B cell (primary cell): ENCODE data around the gene PITPNM2. TPM values are rescaled to one million over a fixed set of nuclear protein-coding genes. Genes with fewer than 3 reads are reported as not detected.

Source experiments
- ATAC-seq: fragments of 200-7000 bp; cut with Tn5 transposase; one replicate; pipeline ENCODE4 v1.10.0; 2021; ENCODE audit warnings: low read depth, mild to moderate bottlenecking, moderate number of reproducible peaks, moderate library complexity
- CTCF ChIA-PET: fragments of 350-600 bp; sonication (Branson Sonifier 250); formaldehyde crosslinking; loops from one replicate; lab custom pipeline; 2021; ENCODE audit warnings: antibody characterized with exemption, inconsistent platforms; lab: Charles Lee
- POLR2A ChIA-PET: fragments of 350-600 bp; sonication (Branson Sonifier 250); formaldehyde crosslinking; loops from one replicate; lab custom pipeline; 2021; ENCODE audit warnings: antibody characterized with exemption; lab: Charles Lee
- DNase-seq: peaks from one replicate; pipeline ENCODE4 v3.0.0; 2013
- H2AFZ ChIP-seq: 2 replicates; pipeline ENCODE4 v1.6.1; 2012; ENCODE audit warnings: mild to moderate bottlenecking, low read depth, low read length; ENCODE audit not compliant: insufficient read depth, poor library complexity, severe bottlenecking
- H3K27ac ChIP-seq, 2 donors: 1 replicate in 1 of 2; 2 replicates in 1 of 2; pipeline ENCODE4 v1.5.1; 2012 to 2013; ENCODE audit warnings: low read length in 2 of 2, mild to moderate bottlenecking in 2 of 2, moderate library complexity in 1 of 2
- H3K27me3 ChIP-seq, 4 experiments: fragments of 200-600 bp in 1 of 4; sonication (generic) in 1 of 4; replicated peaks in 1 of 4; 1 replicate in 2 of 4; 2 replicates in 2 of 4; pipeline versions ENCODE4 v1.6.1 to v1.7.0; 2013 to 2016; ENCODE audit warnings: low read length in 3 of 4, mild to moderate bottlenecking in 2 of 4, mixed read lengths in 1 of 4, moderate library complexity in 1 of 4; ENCODE audit not compliant: insufficient read depth in 4 of 4, control insufficient read depth in 3 of 4; ENCODE audit errors: control extremely low read depth in 1 of 4
- H3K36me3 ChIP-seq, 2 experiments: replicated peaks in 1 of 2; 1 replicate in 1 of 2; 2 replicates in 1 of 2; pipeline versions ENCODE4 v1.6.1 to v1.7.1; 2013; ENCODE audit warnings: low read length in 1 of 2; ENCODE audit not compliant: insufficient read depth in 2 of 2, control insufficient read depth in 1 of 2; ENCODE audit errors: control extremely low read depth in 1 of 2, extremely low read depth in 1 of 2
- H3K4me1 ChIP-seq, 2 donors: fragments of 200-600 bp in 1 of 2; sonication (generic) in 1 of 2; 1 replicate in 1 of 2; 2 replicates in 1 of 2; pipeline versions ENCODE4 v1.5.1 to v1.6.1; 2013 to 2017; ENCODE audit warnings: low read length in 2 of 2; ENCODE audit not compliant: control insufficient read depth in 2 of 2, insufficient read depth in 2 of 2
- H3K4me2 ChIP-seq: replicated peaks from 2 replicates; pipeline ENCODE3; 2012; ENCODE audit warnings: mild to moderate bottlenecking, low read depth, low read length; ENCODE audit not compliant: poor library complexity, severe bottlenecking
- H3K4me3 ChIP-seq, 5 experiments: fragments of 200-600 bp in 1 of 5; sonication (generic) in 1 of 5; 1 replicate in 3 of 5; 2 replicates in 2 of 5; pipeline versions ENCODE4 v1.5.1 to v1.7.0; 2011 to 2016; ENCODE audit warnings: low read length in 4 of 5, mild to moderate bottlenecking in 4 of 5, low read depth in 2 of 5, control low read depth in 1 of 5, moderate library complexity in 1 of 5; ENCODE audit not compliant: insufficient read depth in 1 of 5; ENCODE audit errors: control extremely low read depth in 1 of 5, extremely low read depth in 1 of 5
- H3K79me2 ChIP-seq: fragments of 200-600 bp; sonication (generic); one replicate; pipeline ENCODE4 v1.6.0; 2016; ENCODE audit warnings: low read length; ENCODE audit not compliant: control insufficient read depth, insufficient read depth
- H3K9ac ChIP-seq: fragments of 200-600 bp; sonication (generic); 2 replicates; pipeline ENCODE4 v1.6.1; 2017; ENCODE audit warnings: mild to moderate bottlenecking, low read length, moderate library complexity
- H3K9me3 ChIP-seq, 3 donors: one replicate each; pipeline versions ENCODE4 v1.6.1 to v1.7.1; 2013; ENCODE audit warnings: low read length in 2 of 3; ENCODE audit not compliant: control insufficient read depth in 2 of 3, insufficient read depth in 1 of 3; ENCODE audit errors: control extremely low read depth in 1 of 3
- H4K20me1 ChIP-seq: 2 replicates; pipeline ENCODE4 v1.6.0; 2012; ENCODE audit warnings: mild to moderate bottlenecking, low read length; ENCODE audit not compliant: insufficient read depth, control insufficient read depth, poor library complexity, severe bottlenecking
- H3K27ac Mint-ChIP-seq: one replicate; pipeline ENCODE4 v1.8.0; 2021; ENCODE audit warnings: mixed read lengths
- H3K27me3 Mint-ChIP-seq: one replicate; pipeline ENCODE4 v1.8.0; 2021; ENCODE audit warnings: mixed read lengths
- H3K4me1 Mint-ChIP-seq: one replicate; pipeline ENCODE4 v1.8.0; 2021; ENCODE audit warnings: mixed read lengths
- H3K4me3 Mint-ChIP-seq: one replicate; pipeline ENCODE4 v1.8.0; 2021; ENCODE audit warnings: mixed read lengths
- H3K9me3 Mint-ChIP-seq: one replicate; pipeline ENCODE4 v1.8.0; 2022; ENCODE audit warnings: mixed read lengths; ENCODE audit not compliant: insufficient read depth
- CTCF ChIP-seq: fragments of 200-600 bp; IDR thresholded peaks from one replicate; pipeline ENCODE4 v1.8.0; 2022; ENCODE audit warnings: antibody characterized with exemption, mild to moderate bottlenecking
- EZH2 ChIP-seq: IDR thresholded peaks from 2 replicates; pipeline ENCODE4 v1.6.1; 2012; ENCODE audit warnings: borderline replicate concordance, low read depth, mild to moderate bottlenecking, moderate library complexity, low read length; ENCODE audit not compliant: insufficient read depth, poor library complexity, severe bottlenecking
- WGBS: methylation state at CpG from one replicate; pipeline ENCODE4 v1.1.5; 2013; ENCODE audit warnings: missing lambda C conversion rate; ENCODE audit not compliant: insufficient coverage; 5-methylcytosine and 5-hydroxymethylcytosine counted together
- intact Hi-C: fragments of 100-400 bp; cut with micrococcal nuclease; formaldehyde crosslinking; loops from one replicate; pipeline ENCODE4 v1.10.0; 2022
- polyA plus RNA-seq: library from polyadenylated mRNA; depleted of rRNA; stranded (reverse); fragments of >200 nt; gene quantifications from 2 replicates; pipeline ENCODE4 v1.2.3, GENCODE V29; 2012
- total RNA-seq, 2 donors: library from RNA; stranded (reverse); fragments of 120-200 nt in 1 of 2; gene quantifications; 1 replicate in 1 of 2; 2 replicates in 1 of 2; pipeline versions ENCODE4 v1.2.3 to v1.2.4, GENCODE V29; 2013 to 2022

Gene PITPNM2
- total and polyA plus RNA-seq, 2 donors (not counting 1 experiment from before 2014, with no cell fraction given): 9.6 to 28.6 TPM

- POLR2A ChIA-PET: interaction anchor here (0.7 kb wide), 1 partner anchor 83 kb away, joined by 4 read pairs; no protein-coding TSS in a partner anchor
- Histone ChIP-seq H3K36me3 (no peaks in the 10 kb centered on the region), H3K4me1 (peaks cover 26 to 29% of the 10 kb centered on the region in 2 donors), H3K9me3 (no peaks in the 10 kb centered on the region), H3K79me2 (peaks cover 33% of the 10 kb centered on the region), H3K9ac (no peak overlapping the region), H3K27me3 (no peaks in the 10 kb centered on the region), H3K4me3 (no peak overlapping the region), H3K27ac (no peak overlapping the region), H3K4me2 (peak overlapping the region; percentile 22), H4K20me1 (no peaks in the 10 kb centered on the region), H2AFZ (no peak overlapping the region)
- CTCF ChIA-PET: interaction anchor here (1.3 to 1.6 kb wide), 3 partner anchors 10 to 12 kb away, joined by 3 to 5 read pairs (median 3); partner anchors contain the start of gene PITPNM2
- intact Hi-C loops: loop anchor here (5.0 kb wide), 1 partner anchor 33 kb away; no protein-coding TSS in a partner anchor
- TF ChIP-seq CTCF: no peak
- no peak for TF ChIP-seq EZH2
- DNase-seq (no peak), ATAC-seq (no peak)
- WGBS: 56% methylated on average over 6 of the region's 6 CpGs
- Mint-ChIP-seq H3K4me1 (peaks cover 48% of the 10 kb centered on the region), H3K27me3 (no peaks in the 10 kb centered on the region), H3K4me3 (no peak overlapping the region), H3K9me3 (no peaks in the 10 kb centered on the region), H3K27ac (peak overlapping the region; percentile 68)
Measured at GRCh38 chr12:123139926-123140675, 10.8 kb downstream of the PITPNM2 start.

- ATAC-seq (no peak), DNase-seq (no peak)
- Mint-ChIP-seq H3K4me3 (no peak overlapping the region), H3K27ac (peak overlapping the region; percentile 1), H3K27me3 (no peaks in the 10 kb centered on the region), H3K9me3 (no peaks in the 10 kb centered on the region), H3K4me1 (peaks cover 51% of the 10 kb centered on the region)
- no peak overlapping the region for H3K9ac ChIP-seq
- peaks cover 35 to 45% of the 10 kb centered on the region in 2 donors for H3K4me1 ChIP-seq
- no peaks in the 10 kb centered on the region for H3K9me3 ChIP-seq
- H3K4me2 ChIP-seq: no peak overlapping the region
- H4K20me1 ChIP-seq: no peaks in the 10 kb centered on the region
- intact Hi-C loops: no loop called here
- POLR2A ChIA-PET: interaction anchor here (1.1 kb wide), 1 partner anchor 97 kb away, joined by 4 read pairs; the partner anchor contains the start of genes MPHOSPH9 and MTRFR
- no peaks in the 10 kb centered on the region for H3K27me3 ChIP-seq
- no peak overlapping the region for H2AFZ ChIP-seq
- H3K4me3 ChIP-seq: no peak overlapping the region
- no peaks in the 10 kb centered on the region for H3K36me3 ChIP-seq
- CTCF ChIA-PET: interaction anchor here (0.6 to 1.7 kb wide), 3 partner anchors 9 to 1229 kb away, joined by 3 to 6 read pairs (median 4); no protein-coding TSS in a partner anchor
- TF ChIP-seq EZH2: no peak
- TF ChIP-seq CTCF: no peak
- 80% methylated on average over 5 of the region's 8 CpGs for WGBS
- H3K27ac ChIP-seq: no peak overlapping the region
- H3K79me2 ChIP-seq: peaks cover 43% of the 10 kb centered on the region
Measured at GRCh38 chr12:123135688-123136087, 15.2 kb downstream of the PITPNM2 start.
